ENCODE measurements around the gene HES6. TPM values are rescaled to one million over a fixed set of nuclear protein-coding genes. Genes with fewer than 3 reads are reported as not detected.

HES6 gene
- total RNA-seq, 1 experiment from 2014 or later: 17.2 TPM

GRCh38 chr2:238261718-238262375 is 22.0 kb upstream of the HES6 start:
- TF ChIP-seq CTCF (conservative IDR thresholded peaks at IDR 0.05; ENCODE audit: low read depth, low read length) (no peak), EZH2 (IDR thresholded peaks at IDR 0.05; ENCODE audit: borderline replicate concordance, low read depth, low read length, poor library complexity, severe bottlenecking) (no peak)
- no peaks in the 10 kb centered on the region for H3K9me3 ChIP-seq (ENCODE audit: low read depth, low read length, poor library complexity, severe bottlenecking)
- H3K36me3 ChIP-seq (ENCODE audit: insufficient read depth, low read length, poor library complexity, severe bottlenecking): no peaks in the 10 kb centered on the region
- H3K27ac ChIP-seq (ENCODE audit: low read depth, low read length, poor library complexity, severe bottlenecking): no peak overlapping the region
- DNase-seq (ENCODE audit: low spot score): no peak
- H3K4me1 ChIP-seq (ENCODE audit: insufficient read depth, low read length, poor library complexity, severe bottlenecking): no peaks in the 10 kb centered on the region
- intact Hi-C loops (cut with micrococcal nuclease; ENCODE audit: unreplicated experiment): loop anchor here (2.0 to 5.0 kb wide), 2 partner anchors 100 to 589 kb away; no protein-coding TSS in a partner anchor
- POLR2A ChIA-PET (ENCODE audit: low non-redundant PET): no interaction called here
- CTCF ChIA-PET: no interaction called here
- H3K4me3 ChIP-seq (ENCODE audit: low read depth, low read length, poor library complexity, severe bottlenecking): no peak overlapping the region
- no peaks in the 10 kb centered on the region for H3K27me3 ChIP-seq (replicated peaks; ENCODE audit: insufficient read depth, low read depth, low read length, poor library complexity)
- BruUV-seq (replicated peaks): no TSS peak

GRCh38 chr2:238260883-238261282 is 21.0 kb upstream of the HES6 start:
- no peaks in the 10 kb centered on the region for H3K4me1 ChIP-seq (ENCODE audit: insufficient read depth, low read length, poor library complexity, severe bottlenecking)
- intact Hi-C loops (cut with micrococcal nuclease; ENCODE audit: unreplicated experiment): loop anchor here (5.0 kb wide), 1 partner anchor 99 kb away; no protein-coding TSS in a partner anchor
- no peak overlapping the region for H3K27ac ChIP-seq (ENCODE audit: low read depth, low read length, poor library complexity, severe bottlenecking)
- ChIA-PET POLR2A (ENCODE audit: low non-redundant PET) (no interaction called here), CTCF (no interaction called here)
- TF ChIP-seq EZH2 (IDR thresholded peaks at IDR 0.05; ENCODE audit: borderline replicate concordance, low read depth, low read length, poor library complexity, severe bottlenecking) (no peak), CTCF (conservative IDR thresholded peaks at IDR 0.05; ENCODE audit: low read depth, low read length) (no peak)
- BruUV-seq (replicated peaks): no TSS peak
- DNase-seq (ENCODE audit: low spot score): no peak
- H3K27me3 ChIP-seq (replicated peaks; ENCODE audit: insufficient read depth, low read depth, low read length, poor library complexity): no peaks in the 10 kb centered on the region
- H3K36me3 ChIP-seq (ENCODE audit: insufficient read depth, low read length, poor library complexity, severe bottlenecking): no peaks in the 10 kb centered on the region
- no peaks in the 10 kb centered on the region for H3K9me3 ChIP-seq (ENCODE audit: low read depth, low read length, poor library complexity, severe bottlenecking)
- no peak overlapping the region for H3K4me3 ChIP-seq (ENCODE audit: low read depth, low read length, poor library complexity, severe bottlenecking)

- TF ChIP-seq EZH2 (IDR thresholded peaks at IDR 0.05; ENCODE audit: borderline replicate concordance, low read depth, low read length, poor library complexity, severe bottlenecking): no peak
- no peak; the same call in 1 of the 2 replicates for TF ChIP-seq CTCF (conservative IDR thresholded peaks at IDR 0.05; ENCODE audit: low read depth, low read length)
- BruUV-seq (replicated peaks): no TSS peak
- H3K4me1 ChIP-seq (ENCODE audit: insufficient read depth, low read length, poor library complexity, severe bottlenecking): no peaks in the 10 kb centered on the region
- ChIA-PET CTCF (no interaction called here), POLR2A (ENCODE audit: low non-redundant PET) (no interaction called here)
- H3K27me3 ChIP-seq (replicated peaks; ENCODE audit: insufficient read depth, low read depth, low read length, poor library complexity): no peaks in the 10 kb centered on the region
- H3K4me3 ChIP-seq (ENCODE audit: low read depth, low read length, poor library complexity, severe bottlenecking): no peak overlapping the region
- H3K36me3 ChIP-seq (ENCODE audit: insufficient read depth, low read length, poor library complexity, severe bottlenecking): no peaks in the 10 kb centered on the region
- H3K27ac ChIP-seq (ENCODE audit: low read depth, low read length, poor library complexity, severe bottlenecking): no peak overlapping the region
- no peaks in the 10 kb centered on the region for H3K9me3 ChIP-seq (ENCODE audit: low read depth, low read length, poor library complexity, severe bottlenecking)
- DNase-seq (ENCODE audit: low spot score): no peak
- intact Hi-C loops (cut with micrococcal nuclease; ENCODE audit: unreplicated experiment): loop anchor here (5.0 kb wide), 1 partner anchor 97 kb away; no protein-coding TSS in a partner anchor
These were observed 19.5 kb upstream of the HES6 start for GRCh38 chr2:238259061-238260020.
